Testis (tissue), 3 donors: ENCODE results near the gene APH1B. TPM values are rescaled to one million over a fixed set of nuclear protein-coding genes. Genes with fewer than 3 reads are reported as not detected.

Source experiments
- DNase-seq: peaks from one replicate; pipeline ENCODE4 v3.0.0-alpha.2; 2019
- H3K27ac ChIP-seq, 2 donors: fragments of 200-600 bp; sonication (generic); one replicate each; pipeline ENCODE4 v1.5.1; 2019
- H3K27me3 ChIP-seq: fragments of 200-600 bp; sonication (generic); one replicate; pipeline ENCODE4 v1.5.1; 2019
- H3K36me3 ChIP-seq: fragments of 200-600 bp; sonication (generic); one replicate; pipeline ENCODE4 v1.5.1; 2017; ENCODE audit warnings: low read depth; ENCODE audit errors: missing control alignments
- H3K4me1 ChIP-seq: fragments of 200-600 bp; sonication (generic); one replicate; pipeline ENCODE4 v1.5.1; 2019
- H3K4me3 ChIP-seq, 2 donors: fragments of 200-600 bp; sonication (generic); one replicate each; pipeline ENCODE4 v1.5.1; 2017 to 2019
- H3K9me3 ChIP-seq: fragments of 200-600 bp; sonication (generic); one replicate; pipeline ENCODE4 v1.5.1; 2017
- POLR2A ChIP-seq: fragments of 450-650 bp; IDR thresholded peaks from one replicate; pipeline ENCODE4 v1.6.1; 2017; ENCODE audit warnings: antibody characterized with exemption, mild to moderate bottlenecking, moderate library complexity
- WGBS, 2 donors: methylation state at CpG; one replicate each; pipeline ENCODE4 v1.1.5; 2018; 5-methylcytosine and 5-hydroxymethylcytosine counted together
- intact Hi-C: fragments of 100-400 bp; cut with DNase I; formaldehyde crosslinking; loops from one replicate; pipeline ENCODE4 v1.15.1; 2023; ENCODE audit warnings: low total_unique reads
- polyA plus RNA-seq: library from polyadenylated mRNA; stranded (reverse); fragments of 350-450 nt; fragmentation: Illumina TruSeq; extraction: RNeasy Lipid Tissue Mini Kit (QIAGEN cat#74804); gene quantifications from one replicate; pipeline ENCODE4 v1.2.3, GENCODE V29; 2014; ENCODE audit warnings: low read depth, low replicate concordance; ENCODE audit not compliant: insufficient read depth
- total RNA-seq, 2 donors: library from RNA; depleted of rRNA; stranded (reverse); fragments of >200 nt; gene quantifications; one replicate each; pipeline ENCODE4 v1.2.3, GENCODE V29; 2016
- TF ChIP-seq, protein P1 (sequence below), 3 experiments: fragments of 450-650 bp in 2 of 3; fragments of 200-600 bp in 1 of 3; sonication (generic) in 1 of 3; IDR thresholded peaks; one replicate each; pipeline ENCODE4 v1.5.1; 2016 to 2019; ENCODE audit warnings: antibody characterized with exemption in 3 of 3, mild to moderate bottlenecking in 2 of 3, moderate library complexity in 1 of 3

Gene APH1B
- total and polyA plus RNA-seq, 3 donors from 2014 or later = 53.6 to 471 (median 69.7) TPM

DNA sequence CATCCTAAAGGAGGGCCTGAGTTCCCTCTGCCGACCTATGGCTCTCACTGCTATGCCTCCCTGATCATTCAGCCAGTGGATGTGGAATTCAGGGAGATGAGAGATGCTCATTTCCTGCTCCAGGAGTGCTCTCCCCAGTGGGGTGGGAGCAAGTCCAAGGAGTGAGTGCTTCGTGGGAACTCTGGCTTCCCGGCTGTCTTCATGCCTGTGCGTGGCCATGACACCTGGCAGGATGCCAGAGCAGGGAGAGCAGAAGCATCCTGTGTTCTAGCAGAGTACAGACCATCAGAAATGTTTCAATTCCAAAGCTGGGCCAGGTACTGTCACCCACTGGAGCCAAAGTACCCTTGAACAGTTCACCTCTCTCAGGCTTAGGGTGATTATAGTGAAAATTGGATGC lies 45.1 kb downstream of the APH1B start:
- H3K36me3 ChIP-seq = no peaks in the 10 kb centered on the region
- intact Hi-C loops = loop anchor here (10.0 kb wide), 1 partner anchor 62 kb away; the partner anchor contains the start of gene CA12
- H3K9me3 ChIP-seq = no peaks in the 10 kb centered on the region
- H3K27me3 ChIP-seq = no peaks in the 10 kb centered on the region
- no peak overlapping the region for H3K4me3 ChIP-seq
- no peaks in the 10 kb centered on the region for H3K4me1 ChIP-seq
- TF ChIP-seq, protein P1, sequence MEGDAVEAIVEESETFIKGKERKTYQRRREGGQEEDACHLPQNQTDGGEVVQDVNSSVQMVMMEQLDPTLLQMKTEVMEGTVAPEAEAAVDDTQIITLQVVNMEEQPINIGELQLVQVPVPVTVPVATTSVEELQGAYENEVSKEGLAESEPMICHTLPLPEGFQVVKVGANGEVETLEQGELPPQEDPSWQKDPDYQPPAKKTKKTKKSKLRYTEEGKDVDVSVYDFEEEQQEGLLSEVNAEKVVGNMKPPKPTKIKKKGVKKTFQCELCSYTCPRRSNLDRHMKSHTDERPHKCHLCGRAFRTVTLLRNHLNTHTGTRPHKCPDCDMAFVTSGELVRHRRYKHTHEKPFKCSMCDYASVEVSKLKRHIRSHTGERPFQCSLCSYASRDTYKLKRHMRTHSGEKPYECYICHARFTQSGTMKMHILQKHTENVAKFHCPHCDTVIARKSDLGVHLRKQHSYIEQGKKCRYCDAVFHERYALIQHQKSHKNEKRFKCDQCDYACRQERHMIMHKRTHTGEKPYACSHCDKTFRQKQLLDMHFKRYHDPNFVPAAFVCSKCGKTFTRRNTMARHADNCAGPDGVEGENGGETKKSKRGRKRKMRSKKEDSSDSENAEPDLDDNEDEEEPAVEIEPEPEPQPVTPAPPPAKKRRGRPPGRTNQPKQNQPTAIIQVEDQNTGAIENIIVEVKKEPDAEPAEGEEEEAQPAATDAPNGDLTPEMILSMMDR (IDR thresholded peaks at IDR 0.05) = no peak
- no peak for TF ChIP-seq POLR2A
- H3K27ac ChIP-seq = no peak overlapping the region
- DNase-seq = peak; percentile 45
- WGBS, 2 donors = 24 to 25% methylated on average over 4 of the region's 4 CpGs

DNA sequence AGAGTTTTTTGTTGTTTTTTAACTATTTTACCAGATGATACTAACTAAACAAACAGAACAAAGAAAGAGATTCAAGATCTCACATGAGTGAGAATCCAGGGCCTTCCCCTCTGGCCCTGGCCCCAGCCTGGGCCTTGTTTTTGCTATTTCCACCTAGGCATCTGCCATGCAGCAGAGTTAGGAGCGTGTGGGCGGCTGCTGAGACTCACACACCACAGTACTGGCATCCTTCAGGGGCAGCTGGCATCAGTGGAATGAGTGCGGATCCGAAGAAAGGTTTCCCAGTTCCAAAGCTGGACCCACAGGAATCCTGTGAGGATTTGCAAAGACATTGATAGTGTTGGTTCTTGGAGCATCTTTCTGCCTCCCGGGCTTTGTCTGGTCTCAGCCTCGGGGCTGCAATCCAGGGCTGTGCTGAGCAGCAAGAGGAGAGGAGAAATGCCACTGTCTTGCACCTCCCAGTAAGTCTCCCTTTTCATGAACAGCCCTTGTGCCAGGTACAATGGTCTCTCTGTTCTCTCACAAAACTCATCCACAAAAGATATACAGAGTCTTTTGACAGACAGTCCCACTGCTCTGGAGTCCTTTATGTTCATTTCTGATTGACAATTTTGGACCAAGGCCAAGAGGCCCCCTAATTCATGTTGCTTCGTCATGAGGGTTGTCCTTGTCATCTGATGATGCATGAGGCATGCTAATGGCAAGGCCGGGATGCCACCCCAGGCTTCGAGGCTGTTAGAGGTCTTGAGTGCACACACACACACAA lies 46.6 kb downstream of the APH1B start:
- no peak for DNase-seq
- Histone ChIP-seq H3K36me3 (no peaks in the 10 kb centered on the region), H3K9me3 (no peaks in the 10 kb centered on the region), H3K4me3 (no peak overlapping the region), H3K4me1 (no peaks in the 10 kb centered on the region), H3K27ac (no peak overlapping the region), H3K27me3 (no peaks in the 10 kb centered on the region)
- WGBS, 2 donors = 67 to 68% methylated on average over 9 of the region's 9 CpGs
- intact Hi-C loops = loop anchor here (10.0 kb wide), 1 partner anchor 61 kb away; the partner anchor contains the start of gene CA12
- TF ChIP-seq, protein P1 (IDR thresholded peaks at IDR 0.05) = no peak
- TF ChIP-seq POLR2A = no peak

DNA sequence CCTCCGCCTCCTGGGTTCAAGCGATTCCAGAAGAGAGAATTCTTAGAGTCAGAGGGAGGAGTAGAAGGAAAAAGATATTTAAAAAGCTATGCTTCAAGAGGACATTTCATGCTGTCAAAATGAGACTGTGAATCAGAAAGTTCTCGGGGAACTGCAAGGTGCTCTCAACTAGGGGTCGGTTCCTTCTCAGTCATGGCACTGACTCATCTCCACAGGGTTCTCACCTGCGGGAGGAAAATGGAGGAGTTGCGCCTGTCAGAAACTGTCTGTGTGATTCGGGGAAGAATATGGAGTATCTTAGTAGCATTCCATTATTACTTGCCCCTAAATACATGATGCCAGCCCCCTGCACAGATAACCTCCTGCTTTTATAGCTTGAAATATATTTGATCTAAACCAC lies 47.4 kb downstream of the APH1B start:
- Histone ChIP-seq H3K4me1 (no peaks in the 10 kb centered on the region), H3K27me3 (no peaks in the 10 kb centered on the region), H3K36me3 (no peaks in the 10 kb centered on the region), H3K27ac (no peak overlapping the region), H3K4me3 (no peak overlapping the region), H3K9me3 (no peaks in the 10 kb centered on the region)
- DNase-seq = no peak
- WGBS, 2 donors = 77 to 86% methylated on average over 7 of the region's 7 CpGs
- TF ChIP-seq POLR2A = no peak
- TF ChIP-seq, protein P1 (IDR thresholded peaks at IDR 0.05) = no peak
- intact Hi-C loops = loop anchor here (10.0 kb wide), 1 partner anchor 60 kb away; the partner anchor contains the start of gene CA12

DNA sequence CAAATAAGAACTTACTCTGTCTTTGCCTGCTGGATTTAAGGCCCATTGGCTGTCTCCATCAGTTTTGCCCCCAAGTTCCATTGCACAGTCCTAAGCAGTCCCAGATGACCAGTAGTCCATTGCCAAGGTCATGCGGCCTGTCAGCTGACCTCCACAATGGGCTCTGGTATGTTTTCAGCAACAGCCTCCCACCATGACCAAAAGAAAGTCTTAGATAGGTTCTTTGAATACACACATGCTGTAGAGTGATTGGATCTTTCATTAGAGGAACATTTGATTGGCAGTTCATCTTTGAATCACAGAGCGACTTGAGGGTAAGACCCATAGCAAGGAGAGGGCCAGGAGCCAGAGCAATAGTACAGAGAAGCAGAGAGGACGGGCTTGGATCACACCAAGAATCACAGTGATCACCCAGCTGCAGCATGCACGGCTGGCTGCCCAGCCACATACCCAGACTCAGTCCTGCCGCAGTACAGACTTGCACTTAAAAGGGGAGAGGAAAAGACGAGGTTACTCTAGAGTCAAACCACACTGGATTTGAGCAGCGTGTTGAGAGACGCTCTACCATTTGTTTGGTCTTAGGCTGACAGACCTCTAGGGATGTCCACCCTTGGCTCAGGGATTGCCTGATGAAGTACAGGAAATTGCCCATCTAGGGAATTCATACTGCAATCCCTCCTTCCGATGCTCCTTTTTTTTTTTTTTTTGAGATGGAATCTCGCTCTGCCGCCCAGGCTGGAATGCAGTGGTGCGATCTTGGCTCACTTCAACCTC lies 50.4 kb downstream of the APH1B start:
- no peaks in the 10 kb centered on the region for H3K27me3 ChIP-seq
- intact Hi-C loops = loop anchor here (10.0 kb wide), 1 partner anchor 57 kb away; the partner anchor contains the start of gene CA12
- no peaks in the 10 kb centered on the region for H3K36me3 ChIP-seq
- TF ChIP-seq POLR2A = no peak
- TF ChIP-seq, protein P1 (IDR thresholded peaks at IDR 0.05) = no peak
- H3K27ac ChIP-seq = no peak overlapping the region
- no peak overlapping the region for H3K4me3 ChIP-seq
- no peaks in the 10 kb centered on the region for H3K9me3 ChIP-seq
- peaks cover 3% of the 10 kb centered on the region for H3K4me1 ChIP-seq
- DNase-seq = no peak
- 79 to 80% methylated on average over 12 of the region's 12 CpGs for WGBS, 2 donors
